Keratinocyte (primary cell): ENCODE measurements around the gene C5orf22.

Experiments
- EZH2 ChIP-seq: IDR thresholded peaks from one replicate; pipeline ENCODE4 v1.6.1; 2012; ENCODE audit warnings: inconsistent platforms, mild to moderate bottlenecking, low read length, moderate library complexity
- TF ChIP-seq, protein P1 (sequence below), 3 experiments: IDR thresholded peaks in 1 of 3; conservative IDR thresholded peaks in 1 of 3; optimal IDR thresholded peaks in 1 of 3; 2 replicates in 2 of 3; 3 replicates in 1 of 3; pipeline versions ENCODE3 to v1.5.1; 2011; ENCODE audit warnings: low read length in 3 of 3, mild to moderate bottlenecking in 3 of 3, moderate library complexity in 2 of 3, control low read depth in 1 of 3, inconsistent platforms in 1 of 3; ENCODE audit not compliant: insufficient read depth in 2 of 3; ENCODE audit errors: extremely low read depth in 1 of 3

DNA sequence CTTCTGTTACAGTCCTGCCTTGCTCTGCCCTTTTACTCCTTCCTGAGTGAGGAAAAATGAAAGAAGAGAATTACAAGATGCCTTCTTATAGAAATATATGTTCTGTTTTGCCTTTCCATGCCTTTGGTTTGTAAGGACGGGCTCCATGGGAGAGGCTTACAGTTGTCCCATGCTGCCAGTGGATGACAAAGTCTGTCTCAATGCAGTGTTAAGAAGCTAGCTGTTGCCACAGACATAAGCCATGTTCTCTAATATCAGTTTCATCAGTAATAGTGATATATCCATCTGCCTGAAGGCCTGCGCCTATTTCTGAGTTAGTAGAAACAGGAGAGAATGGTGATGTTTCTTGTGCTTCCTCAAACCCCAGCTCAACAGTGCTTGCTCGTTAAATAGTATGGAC, 27.8 kb downstream of the C5orf22 start:
- TF ChIP-seq, protein P1, sequence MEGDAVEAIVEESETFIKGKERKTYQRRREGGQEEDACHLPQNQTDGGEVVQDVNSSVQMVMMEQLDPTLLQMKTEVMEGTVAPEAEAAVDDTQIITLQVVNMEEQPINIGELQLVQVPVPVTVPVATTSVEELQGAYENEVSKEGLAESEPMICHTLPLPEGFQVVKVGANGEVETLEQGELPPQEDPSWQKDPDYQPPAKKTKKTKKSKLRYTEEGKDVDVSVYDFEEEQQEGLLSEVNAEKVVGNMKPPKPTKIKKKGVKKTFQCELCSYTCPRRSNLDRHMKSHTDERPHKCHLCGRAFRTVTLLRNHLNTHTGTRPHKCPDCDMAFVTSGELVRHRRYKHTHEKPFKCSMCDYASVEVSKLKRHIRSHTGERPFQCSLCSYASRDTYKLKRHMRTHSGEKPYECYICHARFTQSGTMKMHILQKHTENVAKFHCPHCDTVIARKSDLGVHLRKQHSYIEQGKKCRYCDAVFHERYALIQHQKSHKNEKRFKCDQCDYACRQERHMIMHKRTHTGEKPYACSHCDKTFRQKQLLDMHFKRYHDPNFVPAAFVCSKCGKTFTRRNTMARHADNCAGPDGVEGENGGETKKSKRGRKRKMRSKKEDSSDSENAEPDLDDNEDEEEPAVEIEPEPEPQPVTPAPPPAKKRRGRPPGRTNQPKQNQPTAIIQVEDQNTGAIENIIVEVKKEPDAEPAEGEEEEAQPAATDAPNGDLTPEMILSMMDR (optimal IDR thresholded peaks at IDR 0.05 in 1 of 3, IDR thresholded peaks at IDR 0.05 in 1 of 3, conservative IDR thresholded peaks at IDR 0.05 in 1 of 3; ENCODE audit: extremely low read depth in 1 of 3, insufficient read depth in 2 of 3, low read length in 3 of 3) = no peak
- TF ChIP-seq EZH2 = no peak
